Stimulated activated CD8-positive, alpha-beta memory T cell treated with anti-CD3 and anti-CD28 coated beads, Interleukin-7, amount 100 ng/mL, for 4 hours (primary cell): ENCODE measurements around the gene AKTIP.

Source experiments
- DNase-seq, 2 donors: peaks; one replicate each; pipeline ENCODE4 v3.0.0-alpha.2; 2020; ENCODE audit warnings: low read depth in 2 of 2

AKTIP gene

GRCh38 chr16:53480394-53480793 is 22.6 kb downstream of the AKTIP start:
- no peak for DNase-seq

GRCh38 chr16:53478965-53479364 is 24.0 kb downstream of the AKTIP start:
- DNase-seq: no peak

GRCh38 chr16:53476867-53477266 is 26.1 kb downstream of the AKTIP start:
- no peak for DNase-seq

- no peak for DNase-seq
Observed at GRCh38 chr16:53465606-53466280, 37.3 kb downstream of the AKTIP start.

GRCh38 chr16:53458635-53459034 is 44.4 kb downstream of the AKTIP start:
- DNase-seq: no peak

GRCh38 chr16:53457670-53458069 is 45.3 kb downstream of the AKTIP start:
- peak; percentile 50 to 73 for DNase-seq

GRCh38 chr16:53456625-53457024 is 46.4 kb downstream of the AKTIP start:
- DNase-seq: no peak

GRCh38 chr16:53453928-53454327 is 49.1 kb downstream of the AKTIP start:
- DNase-seq: no peak

GRCh38 chr16:53449816-53450517 is 53.0 kb downstream of the AKTIP start:
- no peak for DNase-seq

GRCh38 chr16:53446090-53446489 is 56.9 kb downstream of the AKTIP start:
- DNase-seq: no peak

- DNase-seq: no peak
Observed at GRCh38 chr16:53445534-53445933, 57.5 kb downstream of the AKTIP start.
